Measurements from ENCODE around the gene CARD14.
"Not testable (repeated sequence)": the region's sequence is repeated elsewhere in the genome, so short reads cannot be mapped to it uniquely, and the experiment has no call there.

Gene CARD14

GRCh38 chr17:80151333-80151732, 18.5 kb upstream of the CARD14 start:
- DNase-seq (ENCODE audit: low spot score): no peak

- DNase-seq (ENCODE audit: low spot score): no peak
Observed at GRCh38 chr17:80152081-80152702, 17.6 kb upstream of the CARD14 start.

- no peak for DNase-seq (ENCODE audit: low spot score)
Observed at GRCh38 chr17:80153004-80153403, 16.8 kb upstream of the CARD14 start.

- no peak for DNase-seq (ENCODE audit: low spot score)
Observed at GRCh38 chr17:80154166-80154565, 15.7 kb upstream of the CARD14 start.

GRCh38 chr17:80155600-80155999, 14.2 kb upstream of the CARD14 start:
- not testable (repeated sequence) for DNase-seq (ENCODE audit: low spot score)

- no peak for DNase-seq (ENCODE audit: low spot score)
Observed at GRCh38 chr17:80158846-80159245, 11.0 kb upstream of the CARD14 start.

- DNase-seq (ENCODE audit: low spot score): no peak
Observed at GRCh38 chr17:80160536-80160935, 9.3 kb upstream of the CARD14 start.

GRCh38 chr17:80163336-80163735, 6.5 kb upstream of the CARD14 start:
- DNase-seq (ENCODE audit: low spot score): no peak

GRCh38 chr17:80164185-80164584, 5.6 kb upstream of the CARD14 start:
- no peak for DNase-seq (ENCODE audit: low spot score)

GRCh38 chr17:80166446-80166845, 3.4 kb upstream of the CARD14 start:
- no peak for DNase-seq (ENCODE audit: low spot score)

GRCh38 chr17:80168371-80168770, 1.5 kb upstream of the CARD14 start:
- DNase-seq (ENCODE audit: low spot score): no peak

- no peak for DNase-seq (ENCODE audit: low spot score)
Observed at GRCh38 chr17:80169107-80169506, 723 bp upstream of the CARD14 start.

GRCh38 chr17:80171681-80172080, 1.9 kb downstream of the CARD14 start:
- no peak for DNase-seq (ENCODE audit: low spot score)

- no peak for DNase-seq (ENCODE audit: low spot score)
Observed at GRCh38 chr17:80173126-80173525, 3.3 kb downstream of the CARD14 start.

GRCh38 chr17:80173916-80174315, 4.1 kb downstream of the CARD14 start:
- no peak for DNase-seq (ENCODE audit: low spot score)

- DNase-seq (ENCODE audit: low spot score): no peak
Observed at GRCh38 chr17:80176757-80177156, 6.9 kb downstream of the CARD14 start.

GRCh38 chr17:80177986-80178595, 8.3 kb downstream of the CARD14 start:
- no peak for DNase-seq (ENCODE audit: low spot score)

- DNase-seq (ENCODE audit: low spot score): no peak
Observed at GRCh38 chr17:80180192-80180591, 10.4 kb downstream of the CARD14 start.

GRCh38 chr17:80181431-80181830, 11.6 kb downstream of the CARD14 start:
- DNase-seq (ENCODE audit: low spot score): no peak

- DNase-seq (ENCODE audit: low spot score): no peak
Observed at GRCh38 chr17:80182118-80182844, 12.5 kb downstream of the CARD14 start.

GRCh38 chr17:80182845-80183223, 13.0 kb downstream of the CARD14 start:
- no peak for DNase-seq (ENCODE audit: low spot score)

GRCh38 chr17:80183581-80184422, 14.0 kb downstream of the CARD14 start:
- no peak for DNase-seq (ENCODE audit: low spot score)

GRCh38 chr17:80184423-80184714, 14.5 kb downstream of the CARD14 start:
- DNase-seq (ENCODE audit: low spot score): no peak

All from left forelimb (tissue), 1 donor.